Measurements from ENCODE around the gene BOD1. TPM values are rescaled to one million over a fixed set of nuclear protein-coding genes. Genes with fewer than 3 reads are reported as not detected.

BOD1 gene
- total and polyA plus RNA-seq, 9 of the 15 experiments (the other 6 are each of a cell fraction or from before 2014, with no cell fraction given), result 10.1 to 31.6 (median 22.6) TPM

DNA sequence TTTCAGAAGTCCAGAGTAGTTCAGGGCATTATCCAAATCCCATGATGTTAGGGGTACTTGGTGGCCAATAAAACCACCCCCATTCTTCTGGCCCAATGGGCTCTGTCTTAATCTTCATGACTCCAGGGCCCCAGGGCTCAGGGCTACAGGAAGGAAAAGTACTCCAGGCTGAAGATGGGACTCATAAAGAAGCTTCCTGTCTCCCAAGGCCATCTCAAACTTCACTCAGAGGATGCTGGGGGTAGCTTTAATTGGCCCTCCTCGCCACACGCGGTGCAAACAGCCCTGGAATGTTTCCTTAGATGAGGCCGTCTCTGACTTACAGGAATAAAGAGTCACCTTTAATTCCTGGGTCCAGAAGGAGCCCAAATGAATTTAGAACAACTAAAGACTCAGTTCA is 52.3 kb downstream of the BOD1 start (continued):
- TF ChIP-seq ZNF407 (IDR thresholded peaks at IDR 0.05; ENCODE audit: low read depth) (no peak), BCOR (IDR thresholded peaks at IDR 0.05) (no peak), LCOR (CRISPR knock-in tag; IDR thresholded peaks at IDR 0.05) (no peak), FOXM1 (IDR thresholded peaks at IDR 0.05; ENCODE audit: low read depth) (no peak), FOXM1 (CRISPR knock-in tag; IDR thresholded peaks at IDR 0.05; ENCODE audit: low read depth) (no peak), ZNF76 (CRISPR knock-in tag; IDR thresholded peaks at IDR 0.05; ENCODE audit: borderline replicate concordance) (no peak), SREBF1 (IDR thresholded peaks at IDR 0.05; ENCODE audit: borderline replicate concordance, low read depth, low read length) (no peak), CTBP1 (IDR thresholded peaks at IDR 0.05; ENCODE audit: borderline replicate concordance) (no peak), PYGO2 (tag; IDR thresholded peaks at IDR 0.05) (no peak), ZBED1 (IDR thresholded peaks at IDR 0.05) (no peak), BRF2 (IDR thresholded peaks at IDR 0.05; ENCODE audit: borderline replicate concordance, insufficient read depth, insufficient read length) (no peak), E4F1 (CRISPR knock-in tag; IDR thresholded peaks at IDR 0.05; ENCODE audit: borderline replicate concordance) (no peak), BDP1 (IDR thresholded peaks at IDR 0.05; ENCODE audit: insufficient read depth, insufficient read length) (no peak)
- TF ChIP-seq, protein P1, sequence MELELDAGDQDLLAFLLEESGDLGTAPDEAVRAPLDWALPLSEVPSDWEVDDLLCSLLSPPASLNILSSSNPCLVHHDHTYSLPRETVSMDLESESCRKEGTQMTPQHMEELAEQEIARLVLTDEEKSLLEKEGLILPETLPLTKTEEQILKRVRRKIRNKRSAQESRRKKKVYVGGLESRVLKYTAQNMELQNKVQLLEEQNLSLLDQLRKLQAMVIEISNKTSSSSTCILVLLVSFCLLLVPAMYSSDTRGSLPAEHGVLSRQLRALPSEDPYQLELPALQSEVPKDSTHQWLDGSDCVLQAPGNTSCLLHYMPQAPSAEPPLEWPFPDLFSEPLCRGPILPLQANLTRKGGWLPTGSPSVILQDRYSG (tag; conservative IDR thresholded peaks at IDR 0.05; ENCODE audit: low read depth), result no peak
- TF ChIP-seq, protein P2, sequence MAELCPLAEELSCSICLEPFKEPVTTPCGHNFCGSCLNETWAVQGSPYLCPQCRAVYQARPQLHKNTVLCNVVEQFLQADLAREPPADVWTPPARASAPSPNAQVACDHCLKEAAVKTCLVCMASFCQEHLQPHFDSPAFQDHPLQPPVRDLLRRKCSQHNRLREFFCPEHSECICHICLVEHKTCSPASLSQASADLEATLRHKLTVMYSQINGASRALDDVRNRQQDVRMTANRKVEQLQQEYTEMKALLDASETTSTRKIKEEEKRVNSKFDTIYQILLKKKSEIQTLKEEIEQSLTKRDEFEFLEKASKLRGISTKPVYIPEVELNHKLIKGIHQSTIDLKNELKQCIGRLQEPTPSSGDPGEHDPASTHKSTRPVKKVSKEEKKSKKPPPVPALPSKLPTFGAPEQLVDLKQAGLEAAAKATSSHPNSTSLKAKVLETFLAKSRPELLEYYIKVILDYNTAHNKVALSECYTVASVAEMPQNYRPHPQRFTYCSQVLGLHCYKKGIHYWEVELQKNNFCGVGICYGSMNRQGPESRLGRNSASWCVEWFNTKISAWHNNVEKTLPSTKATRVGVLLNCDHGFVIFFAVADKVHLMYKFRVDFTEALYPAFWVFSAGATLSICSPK (IDR thresholded peaks at IDR 0.05; ENCODE audit: borderline replicate concordance), result no peak

Measured in K562 (cell line).